ENCODE measurements around the gene FRY.

The FRY gene

DNA sequence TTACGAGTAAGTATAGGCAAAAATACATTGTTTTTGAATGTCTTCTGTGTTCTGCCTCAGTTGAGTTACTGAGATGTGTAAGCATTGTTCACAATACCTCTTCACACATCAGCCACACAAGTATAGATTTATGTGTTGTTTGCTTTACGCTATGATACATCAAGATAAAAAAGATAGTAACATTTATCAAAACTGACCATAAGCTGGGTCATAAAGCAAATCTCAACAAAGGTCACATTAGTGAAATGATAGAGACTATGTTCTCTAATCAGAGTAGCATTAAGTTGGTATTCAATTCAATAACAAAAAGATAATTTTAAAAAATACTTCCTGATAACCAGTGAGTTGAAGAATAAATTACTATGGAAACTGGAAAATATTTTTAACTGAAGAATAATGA, 156.1 kb downstream of the FRY start:
- no peaks in the 10 kb centered on the region for H3K9me3 ChIP-seq (ENCODE audit: control insufficient read depth, insufficient read depth, low read length)
- H3K4me1 ChIP-seq (ENCODE audit: control insufficient read depth, insufficient read depth, low read length): no peaks in the 10 kb centered on the region
- WGBS (ENCODE audit: insufficient coverage, insufficient read length): no CpG with 5 or more reads among the region's 2 CpGs
- H3K27me3 ChIP-seq (ENCODE audit: control insufficient read depth, insufficient read depth, low read length): no peaks in the 10 kb centered on the region
- no peaks in the 10 kb centered on the region for H3K36me3 ChIP-seq (ENCODE audit: control insufficient read depth, insufficient read depth, low read length)
- H3K4me3 ChIP-seq (ENCODE audit: low read length): no peak overlapping the region
- DNase-seq (ENCODE audit: low read depth, low spot score): no peak
- no peak overlapping the region for H3K27ac ChIP-seq (ENCODE audit: low read length)

DNA sequence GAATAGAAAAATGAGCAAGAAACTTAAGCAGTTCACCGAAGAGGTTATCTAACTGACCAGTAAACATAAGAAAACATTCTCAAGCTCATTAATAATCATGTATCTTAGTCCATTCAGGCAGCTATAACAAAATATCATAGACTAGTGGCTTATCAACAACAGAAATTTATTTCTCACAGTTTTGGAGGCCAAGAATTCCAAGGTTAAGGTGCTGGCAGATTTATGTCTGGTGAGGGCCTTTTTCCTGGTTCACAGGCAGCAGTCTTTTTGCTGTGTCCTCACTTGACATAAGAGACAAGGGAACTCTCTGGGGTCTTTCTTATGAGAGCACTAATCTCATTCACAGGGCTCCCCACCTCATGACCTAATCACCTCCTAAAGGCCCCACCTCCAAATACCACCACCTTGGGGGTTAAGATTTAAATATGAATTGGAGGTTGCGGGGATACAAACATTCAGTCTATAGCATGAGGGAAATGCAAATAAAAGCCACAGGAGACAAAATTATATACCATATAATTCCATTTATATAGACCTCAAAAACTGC, 160.0 kb downstream of the FRY start:
- no CpG with 5 or more reads among the region's 2 CpGs for WGBS (ENCODE audit: insufficient coverage, insufficient read length)

GRCh38 chr13:32195713-32196112, 164.1 kb downstream of the FRY start:
- Histone ChIP-seq H3K4me1 (ENCODE audit: control insufficient read depth, insufficient read depth, low read length) (no peaks in the 10 kb centered on the region), H3K9me3 (ENCODE audit: control insufficient read depth, insufficient read depth, low read length) (no peaks in the 10 kb centered on the region), H3K36me3 (ENCODE audit: control insufficient read depth, insufficient read depth, low read length) (no peaks in the 10 kb centered on the region), H3K27ac (ENCODE audit: low read length) (no peak overlapping the region), H3K27me3 (ENCODE audit: control insufficient read depth, insufficient read depth, low read length) (no peaks in the 10 kb centered on the region), H3K4me3 (ENCODE audit: low read length) (no peak overlapping the region)
- no peak for DNase-seq (ENCODE audit: low read depth, low spot score)

More for the DNA sequence above, 160.0 kb downstream of the FRY start:
- Histone ChIP-seq H3K4me3 (ENCODE audit: low read length) (no peak overlapping the region), H3K27me3 (ENCODE audit: control insufficient read depth, insufficient read depth, low read length) (no peaks in the 10 kb centered on the region), H3K27ac (ENCODE audit: low read length) (no peak overlapping the region), H3K36me3 (ENCODE audit: control insufficient read depth, insufficient read depth, low read length) (no peaks in the 10 kb centered on the region), H3K4me1 (ENCODE audit: control insufficient read depth, insufficient read depth, low read length) (no peaks in the 10 kb centered on the region), H3K9me3 (ENCODE audit: control insufficient read depth, insufficient read depth, low read length) (no peaks in the 10 kb centered on the region)
- DNase-seq (ENCODE audit: low read depth, low spot score): no peak

DNA sequence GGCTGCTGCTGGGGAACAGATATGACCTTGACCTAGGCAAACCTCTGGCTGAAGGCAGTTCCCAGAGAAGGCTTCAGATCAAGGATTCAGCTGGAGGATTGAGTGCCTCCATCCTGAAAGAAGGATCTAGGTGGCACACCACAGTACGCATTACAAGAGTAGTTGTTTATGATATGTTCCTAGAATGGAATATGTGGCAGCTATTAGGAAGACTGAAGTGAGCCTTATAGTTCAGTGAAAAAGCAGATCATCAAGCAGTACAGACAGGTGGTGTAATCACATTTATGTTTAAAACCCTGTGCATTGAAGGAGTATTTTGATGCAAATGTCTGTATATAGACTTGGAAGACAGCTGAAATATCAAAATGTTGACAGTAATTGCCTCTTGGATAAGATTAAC, 167.6 kb downstream of the FRY start:
- no peak overlapping the region for H3K27ac ChIP-seq (ENCODE audit: low read length)
- H3K36me3 ChIP-seq (ENCODE audit: control insufficient read depth, insufficient read depth, low read length): no peaks in the 10 kb centered on the region
- no peaks in the 10 kb centered on the region for H3K27me3 ChIP-seq (ENCODE audit: control insufficient read depth, insufficient read depth, low read length)
- no peaks in the 10 kb centered on the region for H3K9me3 ChIP-seq (ENCODE audit: control insufficient read depth, insufficient read depth, low read length)
- no CpG with 5 or more reads among the region's 1 CpG for WGBS (ENCODE audit: insufficient coverage, insufficient read length)
- H3K4me3 ChIP-seq (ENCODE audit: low read length): no peak overlapping the region
- DNase-seq (ENCODE audit: low read depth, low spot score): no peak
- no peaks in the 10 kb centered on the region for H3K4me1 ChIP-seq (ENCODE audit: control insufficient read depth, insufficient read depth, low read length)

GRCh38 chr13:32200741-32201140, 169.2 kb downstream of the FRY start:
- H3K36me3 ChIP-seq (ENCODE audit: control insufficient read depth, insufficient read depth, low read length): no peaks in the 10 kb centered on the region
- DNase-seq (ENCODE audit: low read depth, low spot score): no peak
- H3K4me3 ChIP-seq (ENCODE audit: low read length): no peak overlapping the region
- H3K4me1 ChIP-seq (ENCODE audit: control insufficient read depth, insufficient read depth, low read length): no peaks in the 10 kb centered on the region
- no peaks in the 10 kb centered on the region for H3K9me3 ChIP-seq (ENCODE audit: control insufficient read depth, insufficient read depth, low read length)
- WGBS (ENCODE audit: insufficient coverage, insufficient read length): no CpG with 5 or more reads among the region's 2 CpGs
- H3K27me3 ChIP-seq (ENCODE audit: control insufficient read depth, insufficient read depth, low read length): no peaks in the 10 kb centered on the region
- H3K27ac ChIP-seq (ENCODE audit: low read length): no peak overlapping the region

DNA sequence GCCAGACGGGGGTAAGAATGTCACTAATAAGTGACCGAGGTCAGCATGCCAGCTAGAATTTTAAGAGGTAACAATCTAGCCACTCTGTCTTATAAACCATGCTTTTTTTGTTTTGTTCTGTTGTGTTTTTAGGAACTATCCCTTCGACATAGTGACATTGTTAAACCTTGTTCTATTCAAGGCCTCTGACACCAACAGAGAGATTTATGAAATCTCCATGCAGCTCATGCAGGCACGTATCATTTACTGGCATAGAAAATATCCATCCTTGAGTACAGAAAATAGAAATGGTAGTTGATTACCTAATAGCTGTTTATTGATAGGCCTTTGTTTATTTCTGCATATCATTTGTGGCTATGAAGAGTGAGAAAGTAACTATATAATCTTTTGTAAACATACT, 170.2 kb downstream of the FRY start:
- no CpG with 5 or more reads among the region's 4 CpGs for WGBS (ENCODE audit: insufficient coverage, insufficient read length)
- no peak for DNase-seq (ENCODE audit: low read depth, low spot score)
- no peaks in the 10 kb centered on the region for H3K4me1 ChIP-seq (ENCODE audit: control insufficient read depth, insufficient read depth, low read length)
- H3K9me3 ChIP-seq (ENCODE audit: control insufficient read depth, insufficient read depth, low read length): no peaks in the 10 kb centered on the region
- no peaks in the 10 kb centered on the region for H3K36me3 ChIP-seq (ENCODE audit: control insufficient read depth, insufficient read depth, low read length)
- no peaks in the 10 kb centered on the region for H3K27me3 ChIP-seq (ENCODE audit: control insufficient read depth, insufficient read depth, low read length)
- H3K27ac ChIP-seq (ENCODE audit: low read length): no peak overlapping the region
- no peak overlapping the region for H3K4me3 ChIP-seq (ENCODE audit: low read length)

DNA sequence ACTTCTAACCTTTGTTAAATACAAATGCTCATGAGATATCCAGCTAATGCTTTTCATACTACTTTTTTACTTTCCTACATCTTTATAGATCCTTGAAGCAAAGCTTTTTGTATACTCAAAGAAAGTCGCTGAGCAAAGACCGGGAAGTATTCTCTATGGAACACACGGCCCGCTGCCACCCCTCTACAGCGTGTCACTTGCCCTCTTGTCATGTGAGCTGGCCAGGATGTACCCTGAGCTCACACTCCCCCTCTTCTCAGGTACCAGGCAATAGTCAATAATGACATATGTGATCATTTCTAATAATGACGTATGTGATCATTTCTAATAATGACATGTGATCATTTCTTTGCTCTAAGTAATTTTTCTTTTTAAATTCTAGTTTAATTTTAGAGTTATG, 170.7 kb downstream of the FRY start:
- no peak overlapping the region for H3K4me3 ChIP-seq (ENCODE audit: low read length)
- no peaks in the 10 kb centered on the region for H3K4me1 ChIP-seq (ENCODE audit: control insufficient read depth, insufficient read depth, low read length)
- no peak for DNase-seq (ENCODE audit: low read depth, low spot score)
- no peaks in the 10 kb centered on the region for H3K36me3 ChIP-seq (ENCODE audit: control insufficient read depth, insufficient read depth, low read length)
- H3K27ac ChIP-seq (ENCODE audit: low read length): no peak overlapping the region
- no CpG with 5 or more reads among the region's 6 CpGs for WGBS (ENCODE audit: insufficient coverage, insufficient read length)
- H3K27me3 ChIP-seq (ENCODE audit: control insufficient read depth, insufficient read depth, low read length): no peaks in the 10 kb centered on the region
- H3K9me3 ChIP-seq (ENCODE audit: control insufficient read depth, insufficient read depth, low read length): no peaks in the 10 kb centered on the region

GRCh38 chr13:32203221-32203620, 171.6 kb downstream of the FRY start:
- no peaks in the 10 kb centered on the region for H3K9me3 ChIP-seq (ENCODE audit: control insufficient read depth, insufficient read depth, low read length)
- no peaks in the 10 kb centered on the region for H3K4me1 ChIP-seq (ENCODE audit: control insufficient read depth, insufficient read depth, low read length)
- no CpG with 5 or more reads among the region's 5 CpGs for WGBS (ENCODE audit: insufficient coverage, insufficient read length)
- H3K36me3 ChIP-seq (ENCODE audit: control insufficient read depth, insufficient read depth, low read length): no peaks in the 10 kb centered on the region
- DNase-seq (ENCODE audit: low read depth, low spot score): no peak
- H3K27me3 ChIP-seq (ENCODE audit: control insufficient read depth, insufficient read depth, low read length): no peaks in the 10 kb centered on the region
- H3K27ac ChIP-seq (ENCODE audit: low read length): no peak overlapping the region
- H3K4me3 ChIP-seq (ENCODE audit: low read length): no peak overlapping the region

DNA sequence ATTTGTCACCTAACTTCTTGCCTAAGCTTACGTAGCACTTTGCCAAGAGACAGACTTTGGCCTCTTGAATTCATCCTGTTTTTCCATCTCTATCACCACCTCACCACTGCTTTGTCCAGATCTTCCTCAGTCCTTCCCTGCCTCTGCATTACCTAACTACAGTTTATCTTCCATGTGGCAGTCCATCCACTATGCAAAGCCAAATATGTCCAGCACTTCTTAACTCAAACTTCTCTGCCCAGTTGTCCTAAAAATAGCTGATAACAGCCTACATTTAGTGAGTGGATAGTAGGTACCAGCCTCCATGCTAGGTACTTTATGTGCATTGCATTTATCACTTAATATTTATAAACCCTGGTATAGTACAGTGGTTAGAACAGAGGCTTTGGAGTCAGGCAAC, 172.2 kb downstream of the FRY start:
- no peaks in the 10 kb centered on the region for H3K9me3 ChIP-seq (ENCODE audit: control insufficient read depth, insufficient read depth, low read length)
- H3K4me1 ChIP-seq (ENCODE audit: control insufficient read depth, insufficient read depth, low read length): no peaks in the 10 kb centered on the region
- no peak for DNase-seq (ENCODE audit: low read depth, low spot score)
- WGBS (ENCODE audit: insufficient coverage, insufficient read length): no CpG with 5 or more reads among the region's 1 CpG
- H3K4me3 ChIP-seq (ENCODE audit: low read length): no peak overlapping the region
- no peaks in the 10 kb centered on the region for H3K36me3 ChIP-seq (ENCODE audit: control insufficient read depth, insufficient read depth, low read length)
- no peaks in the 10 kb centered on the region for H3K27me3 ChIP-seq (ENCODE audit: control insufficient read depth, insufficient read depth, low read length)
- no peak overlapping the region for H3K27ac ChIP-seq (ENCODE audit: low read length)

DNA sequence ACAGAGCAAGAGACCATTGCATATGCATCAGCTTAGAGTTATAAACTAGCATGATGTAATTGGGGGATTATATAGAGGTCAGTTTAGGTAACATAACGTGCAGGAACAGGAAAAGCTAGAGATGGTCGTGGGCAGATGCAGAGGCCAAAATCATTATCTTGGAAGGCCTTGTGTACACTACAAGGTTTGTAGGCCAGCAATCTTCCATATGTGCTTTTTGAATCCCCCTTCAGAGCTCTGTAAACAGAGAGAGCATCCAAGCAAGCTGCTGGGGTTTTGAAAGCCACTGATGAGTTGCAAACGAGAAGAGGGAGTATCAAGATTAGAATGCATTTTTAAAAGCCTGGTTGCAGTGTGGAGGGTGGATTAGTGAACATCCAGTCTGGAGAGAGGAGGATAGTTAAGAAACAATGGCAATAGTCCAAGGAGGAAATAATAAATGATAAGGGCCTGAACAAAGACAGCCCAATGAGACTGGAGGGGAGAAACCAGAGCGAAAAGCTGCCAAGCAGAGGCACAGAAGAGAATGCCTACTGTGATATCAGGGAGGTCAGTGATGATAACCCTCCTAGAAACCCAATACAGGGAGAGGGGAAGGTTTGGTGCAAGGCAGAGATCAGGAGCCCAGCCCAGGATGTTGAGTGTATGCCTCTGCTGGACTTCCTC, 174.0 kb downstream of the FRY start:
- DNase-seq (ENCODE audit: low read depth, low spot score): no peak
- H3K9me3 ChIP-seq (ENCODE audit: control insufficient read depth, insufficient read depth, low read length): no peaks in the 10 kb centered on the region
- no peak overlapping the region for H3K4me3 ChIP-seq (ENCODE audit: low read length)
- no CpG with 5 or more reads among the region's 4 CpGs for WGBS (ENCODE audit: insufficient coverage, insufficient read length)
- H3K27me3 ChIP-seq (ENCODE audit: control insufficient read depth, insufficient read depth, low read length): no peaks in the 10 kb centered on the region
- no peaks in the 10 kb centered on the region for H3K36me3 ChIP-seq (ENCODE audit: control insufficient read depth, insufficient read depth, low read length)
- H3K27ac ChIP-seq (ENCODE audit: low read length): no peak overlapping the region
- no peaks in the 10 kb centered on the region for H3K4me1 ChIP-seq (ENCODE audit: control insufficient read depth, insufficient read depth, low read length)

DNA sequence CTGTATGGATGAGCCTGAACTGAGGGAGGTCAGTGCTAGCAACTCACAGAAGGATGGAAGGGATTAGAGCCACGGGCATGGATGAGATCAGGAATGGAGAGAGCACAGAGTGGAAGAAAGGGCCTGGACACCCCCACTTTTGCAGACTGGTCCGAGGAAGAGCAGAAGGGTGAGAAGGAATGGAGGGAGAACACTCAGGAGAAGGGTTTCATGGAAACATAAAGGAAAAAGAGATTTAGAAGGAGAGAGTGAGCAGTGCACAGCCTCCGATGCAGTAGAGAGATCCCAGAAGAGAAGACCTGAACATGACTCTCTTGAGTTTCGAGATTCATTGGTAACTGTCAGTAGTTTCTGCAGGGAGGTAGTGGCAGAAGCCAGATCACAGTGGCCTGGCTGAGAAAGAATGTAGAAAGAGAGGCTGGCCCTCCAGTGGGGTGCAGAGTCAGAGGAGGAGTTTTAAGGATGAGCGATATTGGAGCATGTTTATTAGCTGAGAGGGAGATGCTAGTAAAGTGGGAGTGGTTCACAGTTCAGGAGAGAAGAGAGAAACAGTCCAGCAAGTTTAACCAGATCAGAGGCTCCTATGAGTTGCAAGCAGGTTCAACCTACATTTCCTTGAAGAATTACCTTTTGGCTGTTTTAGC, 174.6 kb downstream of the FRY start:
- DNase-seq (ENCODE audit: low read depth, low spot score): no peak
- H3K4me1 ChIP-seq (ENCODE audit: control insufficient read depth, insufficient read depth, low read length): no peaks in the 10 kb centered on the region
- no CpG with 5 or more reads among the region's 5 CpGs for WGBS (ENCODE audit: insufficient coverage, insufficient read length)
- no peaks in the 10 kb centered on the region for H3K27me3 ChIP-seq (ENCODE audit: control insufficient read depth, insufficient read depth, low read length)
- H3K27ac ChIP-seq (ENCODE audit: low read length): no peak overlapping the region
- no peaks in the 10 kb centered on the region for H3K9me3 ChIP-seq (ENCODE audit: control insufficient read depth, insufficient read depth, low read length)
- H3K4me3 ChIP-seq (ENCODE audit: low read length): no peak overlapping the region
- H3K36me3 ChIP-seq (ENCODE audit: control insufficient read depth, insufficient read depth, low read length): no peaks in the 10 kb centered on the region
